Measurements from ENCODE around the gene DDN.

DDN gene

DNA sequence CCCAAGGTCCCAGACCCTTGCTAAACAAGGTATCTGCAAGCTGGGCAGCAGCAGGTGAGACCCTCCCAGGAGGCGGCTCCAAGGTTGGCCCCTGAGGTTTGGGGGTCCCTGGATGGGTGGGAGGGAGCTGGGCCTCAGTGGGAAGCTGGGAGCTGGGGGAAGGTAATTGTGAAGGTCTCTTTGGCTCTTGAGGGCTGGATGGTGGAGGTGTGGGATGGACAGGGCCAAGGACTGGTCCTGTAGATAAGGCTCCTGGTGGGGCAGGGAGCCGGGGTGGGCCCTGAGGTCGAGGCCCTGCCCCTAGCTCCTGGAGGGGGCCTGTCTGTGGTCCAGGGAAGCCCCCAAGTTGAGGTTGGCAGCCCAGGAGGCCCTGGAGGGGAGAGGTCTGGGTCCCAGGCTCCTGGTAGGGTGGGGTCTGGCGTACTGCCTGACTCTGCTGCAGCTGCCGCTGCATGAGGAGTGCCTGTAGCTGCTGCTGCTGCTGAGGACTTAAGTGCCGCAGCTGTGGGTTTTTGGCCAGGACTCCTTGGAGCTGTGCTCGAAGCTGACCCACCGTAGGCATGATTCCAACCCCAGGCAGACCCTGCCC is 32.5 kb upstream of the DDN start:
- TF ChIP-seq, protein P1, sequence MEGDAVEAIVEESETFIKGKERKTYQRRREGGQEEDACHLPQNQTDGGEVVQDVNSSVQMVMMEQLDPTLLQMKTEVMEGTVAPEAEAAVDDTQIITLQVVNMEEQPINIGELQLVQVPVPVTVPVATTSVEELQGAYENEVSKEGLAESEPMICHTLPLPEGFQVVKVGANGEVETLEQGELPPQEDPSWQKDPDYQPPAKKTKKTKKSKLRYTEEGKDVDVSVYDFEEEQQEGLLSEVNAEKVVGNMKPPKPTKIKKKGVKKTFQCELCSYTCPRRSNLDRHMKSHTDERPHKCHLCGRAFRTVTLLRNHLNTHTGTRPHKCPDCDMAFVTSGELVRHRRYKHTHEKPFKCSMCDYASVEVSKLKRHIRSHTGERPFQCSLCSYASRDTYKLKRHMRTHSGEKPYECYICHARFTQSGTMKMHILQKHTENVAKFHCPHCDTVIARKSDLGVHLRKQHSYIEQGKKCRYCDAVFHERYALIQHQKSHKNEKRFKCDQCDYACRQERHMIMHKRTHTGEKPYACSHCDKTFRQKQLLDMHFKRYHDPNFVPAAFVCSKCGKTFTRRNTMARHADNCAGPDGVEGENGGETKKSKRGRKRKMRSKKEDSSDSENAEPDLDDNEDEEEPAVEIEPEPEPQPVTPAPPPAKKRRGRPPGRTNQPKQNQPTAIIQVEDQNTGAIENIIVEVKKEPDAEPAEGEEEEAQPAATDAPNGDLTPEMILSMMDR (IDR thresholded peaks at IDR 0.05; ENCODE audit: low read depth, low read length, missing control alignments) = no peak
- in situ Hi-C loops (cut with HindIII; ENCODE audit: low sequenced_read_pairs) = no loop called here
- H3K4me3 ChIP-seq (ENCODE audit: low read depth, low read length) = no peak overlapping the region
- no peak for DNase-seq (ENCODE audit: low read depth)

GRCh38 chr12:49030714-49031572 is 31.8 kb upstream of the DDN start:
- DNase-seq (ENCODE audit: low read depth) = no peak
- in situ Hi-C loops (cut with HindIII; ENCODE audit: low sequenced_read_pairs) = no loop called here
- H3K4me3 ChIP-seq (ENCODE audit: low read depth, low read length) = no peak overlapping the region
- TF ChIP-seq, protein P1 (IDR thresholded peaks at IDR 0.05; ENCODE audit: low read depth, low read length, missing control alignments) = no peak

DNA sequence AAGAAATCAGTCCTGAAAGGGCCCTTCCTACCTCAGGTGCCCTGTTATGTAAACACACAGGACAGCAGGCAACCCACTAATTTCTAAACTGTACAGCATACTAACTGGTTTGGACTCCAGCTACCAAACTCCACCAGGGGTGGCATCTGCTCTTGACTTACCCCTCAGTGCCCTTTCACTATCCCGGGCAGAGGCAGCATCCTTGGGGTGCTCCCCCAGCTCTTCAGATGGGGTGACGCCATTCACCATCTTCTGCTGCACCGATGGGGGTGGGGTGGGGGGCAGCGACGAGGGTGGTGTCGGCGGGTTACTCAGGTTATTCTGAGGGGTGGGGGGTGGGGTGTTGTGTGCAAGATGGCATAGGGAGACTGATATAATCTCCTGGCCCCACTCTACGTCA is 30.9 kb upstream of the DDN start:
- no peak for DNase-seq (ENCODE audit: low read depth)
- TF ChIP-seq, protein P1 (IDR thresholded peaks at IDR 0.05; ENCODE audit: low read depth, low read length, missing control alignments) = no peak
- in situ Hi-C loops (cut with HindIII; ENCODE audit: low sequenced_read_pairs) = no loop called here
- no peak overlapping the region for H3K4me3 ChIP-seq (ENCODE audit: low read depth, low read length)

GRCh38 chr12:49028666-49029275 is 29.6 kb upstream of the DDN start:
- H3K4me3 ChIP-seq (ENCODE audit: low read depth, low read length) = no peak overlapping the region
- no peak for DNase-seq (ENCODE audit: low read depth)
- in situ Hi-C loops (cut with HindIII; ENCODE audit: low sequenced_read_pairs) = no loop called here
- TF ChIP-seq, protein P1 (IDR thresholded peaks at IDR 0.05; ENCODE audit: low read depth, low read length, missing control alignments) = no peak

- in situ Hi-C loops (cut with HindIII; ENCODE audit: low sequenced_read_pairs) = no loop called here
- TF ChIP-seq, protein P1 (IDR thresholded peaks at IDR 0.05; ENCODE audit: low read depth, low read length, missing control alignments) = no peak
- no peak overlapping the region for H3K4me3 ChIP-seq (ENCODE audit: low read depth, low read length)
- no peak for DNase-seq (ENCODE audit: low read depth)
Measured at GRCh38 chr12:49027846-49028555, 28.8 kb upstream of the DDN start.
